NCI-H2107 treated with DMSO at 0.1 percent for 48 hours (cell line): ENCODE results near the gene DTX4.

ENCODE experiments used
- DNase-seq: peaks from one replicate; lab custom pipeline; 2025; ENCODE audit not compliant: unreplicated experiment; lab: John Stamatoyannopoulos, UW

The DTX4 gene

DNA sequence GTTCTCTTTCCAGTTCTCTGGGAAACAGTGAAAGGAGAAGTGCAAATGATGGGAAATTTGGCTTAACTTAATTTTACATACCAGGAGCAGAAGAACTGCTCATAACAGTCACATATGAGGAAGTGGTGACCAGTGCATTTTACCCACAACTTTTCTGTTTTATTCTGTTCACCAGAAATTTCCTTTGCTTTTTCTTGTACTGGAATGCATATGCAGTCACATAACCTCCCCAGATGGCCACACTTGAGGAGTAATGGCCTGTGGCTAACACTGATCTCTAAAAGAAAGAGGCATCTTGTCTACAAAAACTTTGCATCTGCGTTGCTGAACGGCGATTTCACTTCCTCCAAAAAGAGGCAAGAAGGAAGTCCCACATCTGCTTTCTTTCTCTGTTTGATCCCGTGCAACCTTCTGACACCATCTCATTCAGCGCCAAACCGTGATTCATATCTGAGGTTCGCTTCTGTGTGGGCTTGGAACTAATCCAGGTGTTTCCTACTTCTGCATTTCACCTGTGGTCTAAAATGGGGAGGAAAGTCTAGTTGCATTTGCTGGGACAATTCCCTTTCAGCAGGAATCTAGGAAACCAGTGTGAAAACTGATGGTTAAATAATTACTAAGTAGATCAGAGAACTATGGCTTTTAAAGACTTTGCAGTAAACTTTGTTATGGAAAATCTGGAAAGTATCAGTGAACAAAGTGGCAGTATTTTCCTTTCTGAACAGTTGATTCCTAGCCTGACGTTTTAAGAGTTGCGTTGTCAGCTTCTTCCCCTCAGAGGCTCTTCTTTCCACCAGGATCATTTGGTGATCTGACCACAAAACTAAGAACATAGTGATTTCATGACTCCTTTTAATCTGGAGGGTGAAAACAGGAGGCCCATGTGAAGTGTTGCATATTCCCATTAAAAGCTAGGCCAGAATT is 45.0 kb downstream of the DTX4 start:
- no peak for DNase-seq

DNA sequence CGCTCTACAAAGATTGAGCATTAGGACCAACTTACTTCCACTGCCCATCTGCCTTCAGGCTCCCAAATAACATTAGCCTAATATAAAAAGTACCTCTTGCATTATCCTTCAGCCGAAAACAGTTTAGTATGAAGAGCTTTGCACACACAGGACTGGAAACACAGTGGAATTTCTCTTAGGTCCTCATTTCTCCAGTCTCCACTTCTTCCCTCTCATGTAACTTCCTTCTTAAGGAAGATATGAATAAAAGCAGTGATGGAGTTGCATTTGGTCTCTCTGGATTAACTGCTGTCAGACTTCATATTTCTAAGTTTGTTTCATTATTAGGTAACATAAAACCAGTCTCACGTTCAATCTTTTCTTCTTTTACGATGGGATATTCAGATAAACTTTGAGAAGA is 46.4 kb downstream of the DTX4 start:
- DNase-seq = no peak

DNA sequence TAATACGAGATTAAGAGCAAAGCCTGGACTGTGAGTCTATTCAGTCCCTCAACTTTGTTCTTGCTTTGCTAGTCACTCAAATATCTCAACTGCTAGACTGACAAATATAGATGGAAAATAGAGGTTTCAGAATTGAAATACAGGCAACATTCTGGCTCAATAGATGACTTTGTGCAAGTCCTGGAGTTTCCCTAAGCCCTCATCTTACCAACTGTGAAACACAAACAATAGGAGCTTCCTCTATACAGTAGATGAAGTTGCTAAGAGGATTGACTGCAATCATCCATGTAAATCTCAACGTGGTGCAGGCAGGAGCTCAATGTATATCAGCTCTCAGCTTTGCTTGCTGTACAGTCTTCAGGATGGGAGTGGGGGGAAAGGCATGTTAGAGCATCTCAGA is 47.0 kb downstream of the DTX4 start:
- DNase-seq = no peak

DNA sequence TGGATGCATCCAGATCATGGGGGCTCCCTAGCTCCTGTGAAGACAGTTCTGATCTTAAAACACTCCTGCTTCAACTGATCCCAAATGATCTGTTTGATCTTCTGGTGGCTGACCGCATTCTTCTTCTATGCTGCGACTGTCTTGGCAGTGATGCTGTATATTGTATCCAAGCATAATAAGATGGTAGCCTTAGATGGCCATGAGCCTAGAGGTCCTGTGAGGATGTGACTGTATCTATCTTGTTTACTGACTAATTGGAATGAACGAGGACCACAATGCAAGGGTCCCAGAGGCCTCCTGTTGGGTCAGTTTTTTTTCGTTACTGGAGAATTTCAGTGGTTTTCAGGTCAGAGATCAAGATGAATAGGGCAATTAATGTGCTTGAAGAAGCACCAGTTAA is 47.9 kb downstream of the DTX4 start:
- no peak for DNase-seq

DNA sequence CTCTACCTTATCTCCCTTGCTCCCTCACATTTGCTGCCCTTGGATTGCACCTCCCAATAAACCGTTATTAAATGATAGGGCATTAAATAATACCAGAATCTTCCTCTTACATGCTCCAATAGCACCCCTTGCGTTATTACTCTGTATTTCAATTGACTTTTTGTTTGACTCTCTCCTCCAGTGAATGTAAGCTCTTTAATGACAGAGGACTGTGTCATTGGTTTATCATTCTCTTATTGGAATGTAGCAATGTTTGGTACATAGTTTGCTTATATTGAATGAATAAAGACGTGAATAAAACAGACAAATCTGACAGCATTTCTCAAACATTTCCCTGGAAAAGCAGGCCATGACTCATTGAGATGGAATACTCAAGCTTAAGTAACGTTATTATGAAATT is 49.5 kb downstream of the DTX4 start:
- no peak for DNase-seq

DNA sequence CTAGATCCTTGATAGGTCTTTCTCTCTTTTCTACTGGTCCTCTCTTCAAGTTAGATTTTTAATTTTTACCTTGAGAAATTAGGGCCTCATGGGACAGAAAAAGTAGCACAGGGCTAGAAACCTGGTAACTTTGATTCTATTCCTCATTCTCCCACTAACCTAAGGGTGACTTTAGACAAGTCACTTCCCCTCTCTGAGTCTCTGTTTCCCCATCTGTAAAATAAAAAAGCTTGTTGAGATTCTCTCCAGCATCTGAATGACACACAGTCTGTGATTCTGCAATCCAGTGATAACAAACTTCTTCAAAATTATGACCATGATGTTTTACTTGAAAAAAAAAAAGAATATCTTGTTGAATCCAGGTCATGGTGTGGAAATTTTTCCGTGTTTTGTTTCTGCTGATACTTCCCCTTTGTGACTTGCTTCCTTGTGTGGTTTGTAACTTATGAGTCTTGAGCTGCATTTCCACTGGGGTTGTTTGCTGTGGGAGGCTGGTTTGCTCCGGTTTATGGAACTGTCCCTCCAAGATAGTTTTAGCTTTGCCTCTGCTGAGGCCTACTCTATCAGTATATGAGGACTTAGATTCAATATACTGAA is 50.6 kb downstream of the DTX4 start:
- no peak for DNase-seq

DNA sequence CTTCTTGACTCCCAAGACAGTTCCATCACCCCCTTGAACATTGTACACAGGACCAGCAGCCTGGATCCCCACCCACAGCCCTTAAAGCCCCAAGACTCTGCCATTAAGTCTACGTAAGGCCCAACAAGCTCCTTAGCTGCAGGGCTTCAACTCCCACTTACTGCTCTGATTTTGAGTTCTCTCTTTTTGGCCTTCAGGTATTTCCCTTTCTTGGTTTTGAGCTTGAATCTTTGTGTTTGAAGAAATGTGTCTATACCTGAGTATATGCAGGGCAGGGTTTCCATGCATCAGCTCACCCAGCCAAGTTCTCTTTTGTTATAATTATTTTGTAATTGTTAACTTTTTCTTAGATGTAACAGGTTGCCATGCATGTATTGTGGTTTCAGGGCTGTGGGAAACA is 51.2 kb downstream of the DTX4 start:
- no peak for DNase-seq

DNA sequence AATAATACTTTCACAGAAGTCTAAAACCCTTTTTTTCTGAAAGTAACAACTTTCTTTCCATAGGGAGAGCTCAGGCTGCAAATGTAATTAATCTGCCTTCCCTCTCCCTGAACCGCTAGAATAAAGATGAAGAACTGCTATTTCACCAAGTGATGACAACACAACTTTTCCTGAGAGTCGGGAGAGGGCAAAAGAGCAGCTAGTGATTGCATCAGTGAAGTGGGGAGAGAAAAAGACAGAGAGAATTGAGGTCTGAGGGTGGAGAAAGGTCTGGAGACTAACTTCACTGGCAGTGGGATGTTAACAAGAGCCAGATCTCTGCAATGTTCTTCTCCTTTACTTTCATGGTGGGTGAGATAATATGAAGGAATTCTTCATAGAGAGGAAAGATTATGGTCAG is 51.7 kb downstream of the DTX4 start:
- DNase-seq = no peak

DNA sequence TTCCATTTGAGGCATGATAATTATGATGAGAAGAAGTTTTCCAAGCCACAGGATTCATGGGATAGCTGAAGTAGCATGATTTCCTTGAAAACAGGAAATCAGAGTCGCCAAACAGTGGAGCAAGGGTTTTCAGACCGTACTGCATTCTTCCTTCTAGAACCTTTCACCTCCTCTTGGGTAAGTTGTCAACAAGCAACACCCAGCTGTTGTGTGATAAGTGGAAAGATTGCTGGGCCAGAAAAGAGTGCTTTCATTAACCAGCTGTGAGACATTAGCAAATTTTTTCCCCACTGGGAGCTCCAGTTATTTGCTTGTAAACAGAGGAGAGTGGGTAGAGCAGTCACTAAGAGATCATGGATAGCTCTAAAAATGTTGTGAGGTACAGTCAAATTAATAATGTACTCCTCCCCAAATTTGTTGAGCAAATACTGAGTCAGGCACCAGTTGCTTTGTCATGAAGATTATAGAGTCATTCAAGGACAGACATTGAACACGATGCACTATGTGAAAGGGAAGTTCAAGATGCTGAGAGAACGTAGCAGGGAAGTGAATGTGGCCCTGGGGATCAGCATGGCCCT is 52.5 kb downstream of the DTX4 start:
- no peak for DNase-seq

DNA sequence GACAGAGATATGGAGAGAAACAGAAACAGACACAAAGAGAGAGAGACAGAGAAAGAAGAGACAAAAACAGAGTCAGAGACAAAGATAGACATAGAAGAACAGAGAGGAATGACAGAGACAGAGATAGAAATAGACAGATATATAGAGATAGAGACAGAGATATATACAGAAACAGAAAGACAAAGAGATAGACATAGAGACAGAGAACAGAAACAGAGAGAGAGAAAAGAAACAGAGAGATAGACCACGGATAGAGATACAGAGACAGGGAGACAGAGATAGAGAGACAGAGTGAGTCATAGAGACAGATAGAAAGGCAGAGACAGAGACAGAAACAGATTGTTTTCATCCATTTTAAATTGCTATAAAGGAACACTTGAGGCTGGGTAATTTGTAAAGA is 53.1 kb downstream of the DTX4 start:
- no peak for DNase-seq

DNA sequence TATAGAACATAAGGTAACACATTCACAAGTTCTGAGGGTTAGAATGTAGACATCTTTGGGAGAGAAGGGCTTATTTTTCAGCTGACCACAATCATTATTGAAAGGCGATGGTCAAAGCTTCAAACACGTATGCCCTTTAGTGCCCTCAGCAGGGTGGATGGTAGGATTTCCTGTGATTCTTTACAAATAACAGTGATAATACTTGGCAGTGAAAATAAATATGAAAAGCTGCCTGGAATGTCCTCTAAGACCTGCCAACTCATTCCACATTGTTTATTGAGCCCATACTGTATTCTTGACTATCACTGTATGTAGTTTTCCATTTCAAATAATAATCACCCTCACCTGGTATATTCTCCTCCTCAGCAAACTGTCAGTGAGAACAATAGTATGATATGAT is 54.5 kb downstream of the DTX4 start:
- no peak for DNase-seq

DNA sequence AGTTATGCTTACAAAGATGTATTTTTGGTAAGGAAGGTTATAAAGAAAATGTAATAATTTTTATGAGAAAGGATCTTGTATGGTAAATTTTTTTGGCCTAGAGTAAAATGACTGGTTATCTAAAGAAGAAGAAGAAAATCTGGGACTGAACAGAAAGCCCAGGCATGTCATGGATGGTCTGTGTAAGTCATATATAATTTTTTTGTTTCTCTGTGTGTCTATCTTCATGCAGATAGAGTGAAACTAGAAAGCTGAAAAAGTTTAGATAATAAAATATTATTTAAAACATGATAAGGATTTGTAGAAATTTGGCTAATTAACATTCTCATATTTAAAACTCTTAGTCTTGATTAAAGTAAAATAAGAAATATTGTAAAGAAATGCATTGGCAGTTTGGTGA is 68.4 kb downstream of the DTX4 start:
- DNase-seq = no peak

DNA sequence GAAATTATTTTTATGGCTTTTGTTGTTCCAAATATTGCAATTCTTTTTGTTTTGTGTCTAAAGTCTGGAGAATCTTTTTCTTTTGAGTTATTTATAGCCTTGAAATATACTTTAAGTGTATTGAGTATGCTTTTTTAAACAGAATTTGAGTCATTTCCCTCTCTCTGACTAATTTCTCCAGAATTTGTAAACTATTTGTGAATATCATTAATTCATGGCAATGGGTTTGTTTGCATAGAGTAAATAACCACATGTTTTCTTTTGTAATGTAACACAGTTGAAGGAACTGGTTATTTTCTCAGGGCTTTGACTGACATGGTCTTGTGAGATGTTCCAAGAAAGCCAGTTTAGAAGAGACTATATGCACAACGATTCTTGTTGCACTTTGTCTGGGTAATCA is 71.7 kb downstream of the DTX4 start:
- DNase-seq = no peak

DNA sequence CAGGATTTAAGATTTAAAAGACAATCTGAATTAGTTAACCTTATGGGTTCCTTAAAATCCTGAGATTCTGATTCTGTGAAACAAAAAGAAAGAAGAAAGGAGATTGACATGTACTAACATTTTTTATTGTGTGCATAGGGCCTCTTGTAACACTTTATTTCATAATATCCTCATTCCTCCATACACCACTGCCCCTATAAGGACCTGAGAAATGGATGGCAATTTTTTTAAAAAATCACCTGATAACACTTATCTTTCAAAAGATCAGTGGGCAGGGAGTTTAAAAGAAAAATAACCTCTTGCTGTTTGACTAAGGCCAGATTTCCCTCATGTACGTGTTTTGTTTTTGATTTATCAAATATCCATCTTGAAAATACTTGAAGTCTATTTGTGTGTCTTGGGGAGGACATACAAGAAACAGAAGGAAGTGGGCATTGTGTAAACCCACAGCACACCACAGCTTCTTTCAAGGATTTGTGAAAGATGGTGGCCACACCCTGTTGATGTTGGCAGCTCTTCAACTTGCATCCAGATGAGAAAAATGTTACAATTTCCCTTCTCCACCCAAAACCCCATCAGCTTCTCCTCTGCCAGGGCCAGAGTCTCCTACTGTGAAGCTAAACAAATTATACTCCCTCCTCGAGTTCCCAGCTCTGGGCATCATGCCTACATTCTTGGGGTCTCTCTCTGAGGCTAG is 75.7 kb downstream of the DTX4 start:
- DNase-seq = no peak

DNA sequence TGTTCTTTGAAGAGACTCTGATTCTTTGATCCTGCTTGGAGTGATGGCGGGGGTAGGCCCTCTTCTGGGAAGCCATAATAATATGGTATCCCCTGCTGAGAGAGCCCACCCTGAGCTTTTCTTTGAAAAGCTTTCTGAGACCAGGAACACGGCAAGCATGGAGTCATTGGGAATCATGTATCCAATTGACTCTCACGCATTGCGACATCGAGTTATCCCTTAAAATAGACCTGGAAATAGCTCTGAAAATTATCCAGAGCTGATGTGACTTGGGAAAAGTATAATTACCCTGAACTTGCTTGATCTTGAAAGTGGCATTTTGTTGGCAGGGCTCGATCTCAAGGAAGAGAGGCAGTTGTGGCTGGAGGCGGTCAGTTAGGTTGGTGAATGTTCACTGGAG is 77.6 kb downstream of the DTX4 start:
- DNase-seq = no peak

DNA sequence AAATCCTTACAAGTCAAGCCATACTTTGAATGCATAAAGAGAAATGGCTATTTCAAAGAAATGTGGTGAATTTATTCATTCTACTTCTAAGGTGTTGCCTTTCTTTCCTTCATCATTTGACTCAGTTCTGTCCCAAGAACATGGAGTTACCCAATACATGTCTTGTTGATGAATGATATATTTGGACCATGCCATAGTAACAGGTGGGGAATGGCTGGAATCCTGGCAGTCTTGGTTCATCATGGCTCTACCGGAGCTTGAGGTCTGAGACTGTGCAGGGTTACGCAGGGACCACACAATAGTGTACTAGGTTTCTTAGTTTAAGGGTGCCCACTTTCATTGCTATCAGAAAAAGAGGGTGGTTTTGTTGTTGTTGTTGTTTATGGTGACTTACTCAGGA is 81.1 kb downstream of the DTX4 start:
- DNase-seq = no peak

DNA sequence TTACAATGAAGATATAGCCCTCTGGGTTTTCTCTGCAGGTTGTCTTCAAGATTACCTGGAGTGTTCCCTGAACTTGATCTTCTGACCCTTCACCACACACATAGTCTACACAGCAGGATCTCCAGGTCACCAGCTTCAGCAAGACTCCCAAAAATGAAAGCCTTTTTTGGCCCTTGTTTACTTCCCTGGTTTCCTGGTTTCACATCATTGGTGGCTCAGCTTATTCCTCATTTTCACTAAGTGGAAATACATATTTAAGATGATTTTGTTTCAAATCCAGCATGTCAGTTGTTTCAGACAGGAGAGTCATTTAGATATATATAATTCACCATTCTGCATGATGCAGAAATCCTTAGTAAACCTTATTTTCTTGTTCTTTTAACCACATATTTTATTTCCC is 82.4 kb downstream of the DTX4 start:
- no peak for DNase-seq

DNA sequence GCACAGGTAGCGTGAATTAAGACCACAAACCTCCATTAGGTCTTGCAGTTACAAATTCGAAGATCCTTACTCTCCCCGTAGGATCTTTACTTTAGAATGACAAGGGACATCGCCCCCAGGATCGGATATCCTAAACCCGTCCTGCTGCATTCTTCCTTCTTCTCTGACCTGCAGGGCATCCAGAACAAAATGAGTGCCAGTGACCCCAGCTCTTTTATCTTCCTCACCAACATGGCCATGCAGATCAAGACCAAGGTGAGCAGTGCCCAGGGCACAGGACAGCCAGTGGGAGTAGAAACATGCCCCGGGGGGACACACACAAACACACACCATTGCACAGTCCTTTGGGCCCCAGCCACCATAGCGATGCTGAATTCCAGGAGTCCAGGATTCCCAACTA is 83.3 kb downstream of the DTX4 start:
- no peak for DNase-seq
